ENCODE measurements around the gene FSTL5. TPM values are rescaled to one million over a fixed set of nuclear protein-coding genes. Genes with fewer than 3 reads are reported as not detected.
"Not testable (repeated sequence)": the region's sequence is repeated elsewhere in the genome, so short reads cannot be mapped to it uniquely, and the experiment has no call there.

Gene FSTL5
- total RNA-seq, 4 donors from 2014 or later = not detected

DNA sequence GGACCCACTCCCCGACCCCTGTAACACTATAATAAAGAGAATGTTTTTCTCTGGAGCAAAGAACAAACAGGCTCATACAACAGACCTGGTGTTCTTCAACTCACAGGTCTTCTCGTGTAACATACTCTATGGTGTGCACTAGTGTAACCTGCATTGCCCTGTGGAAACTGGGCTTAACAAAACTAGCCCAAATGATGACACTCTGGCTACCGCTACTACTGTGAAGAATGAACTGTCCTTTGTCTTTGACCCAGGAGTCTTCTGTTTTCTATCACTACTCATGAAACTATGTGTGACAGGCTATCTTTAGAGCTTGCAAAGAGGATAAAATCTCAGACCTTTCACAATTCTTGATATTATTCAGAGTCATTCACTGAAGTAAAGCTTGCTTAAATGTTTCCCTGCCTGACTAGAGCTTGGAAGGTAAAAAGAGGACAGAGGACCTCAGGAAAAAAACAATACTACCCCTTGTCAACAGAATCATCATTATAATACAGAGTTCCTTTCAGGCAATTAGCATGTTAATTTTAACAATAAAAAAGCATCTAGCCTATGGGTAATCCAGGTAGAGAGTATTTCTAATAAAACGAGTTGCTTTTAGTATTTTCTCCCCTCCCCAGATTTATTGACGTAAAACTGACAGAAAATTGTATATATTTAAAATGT is 59.2 kb downstream of the FSTL5 start:
- Histone ChIP-seq H3K27ac (no peak overlapping the region), H3K4me3 (no peak overlapping the region), H3K9me3 (peaks cover 0 to 13% (median 4%) of the 10 kb centered on the region in 3 donors), H3K27me3 (no peaks in the 10 kb centered on the region), H3K4me1 (no peaks in the 10 kb centered on the region), H3K36me3 (no peaks in the 10 kb centered on the region)
- DNase-seq = no peak
- TF ChIP-seq CTCF (IDR thresholded peaks at IDR 0.05) = no peak
- 43 to 52% methylated on average over 4 of the region's 5 CpGs for WGBS, 2 donors
- intact Hi-C loops (cut with DNase I) = no loop called here

- 86 to 87% methylated on average over 12 of the region's 12 CpGs for WGBS, 2 donors
- intact Hi-C loops (cut with DNase I); H3K4me3 ChIP-seq; DNase-seq; H3K4me1 ChIP-seq; H3K27me3 ChIP-seq; H3K36me3 ChIP-seq; H3K27ac ChIP-seq: not testable (repeated sequence)
- H3K9me3 ChIP-seq = peaks cover 0 to 13% (median 4%) of the 10 kb centered on the region in 3 donors
These were observed 59.9 kb downstream of the FSTL5 start for GRCh38 chr4:162103908-162104307.

DNA sequence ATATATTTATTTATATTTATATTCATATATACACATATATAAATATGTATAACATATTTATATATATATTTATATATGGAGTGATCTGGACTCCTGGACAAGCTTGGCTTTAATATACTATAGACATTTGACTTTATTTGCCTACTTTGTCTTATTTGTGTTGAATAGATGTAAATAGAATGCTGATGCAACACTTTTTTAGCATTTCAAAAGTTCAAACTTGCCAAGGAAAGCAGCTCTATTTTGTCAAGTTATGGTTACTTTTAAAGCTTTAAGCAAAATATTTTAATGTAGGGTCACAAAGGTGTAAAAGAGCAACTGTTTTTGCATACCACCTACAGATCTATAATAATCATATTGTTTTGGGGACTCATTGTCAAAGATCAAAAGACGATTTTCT is 61.1 kb downstream of the FSTL5 start:
- Histone ChIP-seq H3K27me3 (no peaks in the 10 kb centered on the region), H3K4me3 (no peak overlapping the region), H3K27ac (no peak overlapping the region), H3K36me3 (no peaks in the 10 kb centered on the region), H3K9me3 (peaks cover 0 to 13% (median 4%) of the 10 kb centered on the region in 3 donors), H3K4me1 (no peaks in the 10 kb centered on the region)
- 18 to 44% methylated on average over 1 of the region's 1 CpG for WGBS, 2 donors
- no peak for DNase-seq
- intact Hi-C loops (cut with DNase I) = no loop called here
- no peak for TF ChIP-seq POLR2A (IDR thresholded peaks at IDR 0.05)
- TF ChIP-seq CTCF (IDR thresholded peaks at IDR 0.05) = no peak

- Histone ChIP-seq H3K4me3 (no peak overlapping the region), H3K4me1 (no peaks in the 10 kb centered on the region), H3K36me3 (no peaks in the 10 kb centered on the region), H3K9me3 (peaks cover 0 to 9% (median 4%) of the 10 kb centered on the region in 3 donors), H3K27me3 (no peaks in the 10 kb centered on the region), H3K27ac (no peak overlapping the region)
- no peak for DNase-seq
- intact Hi-C loops (cut with DNase I) = no loop called here
- WGBS, 2 donors = 23 to 31% methylated on average over 1 of the region's 1 CpG
- TF ChIP-seq CTCF (IDR thresholded peaks at IDR 0.05) = no peak
- TF ChIP-seq POLR2A (IDR thresholded peaks at IDR 0.05) = no peak
These were observed 62.5 kb downstream of the FSTL5 start for GRCh38 chr4:162101337-162101736.

DNA sequence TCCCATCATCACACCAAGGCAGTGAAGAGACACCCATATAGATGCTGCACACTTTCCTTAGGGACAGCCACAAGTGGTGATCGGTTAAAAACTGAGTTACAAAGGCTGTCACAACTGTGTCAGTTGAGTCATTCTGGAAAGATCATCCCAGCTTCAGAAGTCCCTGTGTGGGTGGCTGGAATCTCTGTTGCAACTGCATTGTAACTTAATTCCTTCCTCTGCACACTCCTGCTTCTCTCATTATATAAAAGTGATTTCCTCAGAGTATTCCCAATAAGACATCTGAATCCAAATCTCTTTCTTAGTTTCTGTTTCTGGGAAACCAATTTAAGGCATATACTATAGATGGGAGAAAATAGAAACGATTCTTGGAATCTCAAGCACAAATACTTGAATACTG is 88.1 kb downstream of the FSTL5 start:
- no peaks in the 10 kb centered on the region for H3K27me3 ChIP-seq
- intact Hi-C loops (cut with DNase I) = no loop called here
- WGBS, 2 donors = 48 to 75% methylated on average over 2 of the region's 2 CpGs
- no peaks in the 10 kb centered on the region for H3K36me3 ChIP-seq
- H3K4me3 ChIP-seq = no peak overlapping the region
- no peaks in the 10 kb centered on the region for H3K4me1 ChIP-seq
- TF ChIP-seq CTCF (IDR thresholded peaks at IDR 0.05) (no peak), POLR2A (IDR thresholded peaks at IDR 0.05) (no peak)
- H3K9me3 ChIP-seq = no peaks in the 10 kb centered on the region
- DNase-seq = no peak
- no peak overlapping the region for H3K27ac ChIP-seq

DNA sequence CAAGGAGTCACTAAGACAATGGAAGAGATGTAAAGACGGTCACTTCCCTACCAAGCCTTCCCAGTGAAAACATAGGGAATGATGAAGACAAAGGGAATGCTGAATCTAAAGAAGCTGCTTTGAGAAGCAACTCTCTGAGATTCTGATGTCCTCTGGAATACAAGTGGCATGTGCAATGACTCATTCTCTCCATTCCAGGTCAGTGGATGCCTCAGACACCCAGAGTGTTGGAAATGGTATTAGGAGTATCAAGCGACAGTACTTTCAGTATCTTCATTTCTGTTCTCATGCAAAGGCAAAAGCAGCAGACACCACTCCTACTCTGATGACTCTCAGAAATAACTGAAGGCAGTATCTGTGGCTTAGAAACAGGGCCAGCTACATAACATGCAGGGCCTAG is 102.6 kb downstream of the FSTL5 start:
- Histone ChIP-seq H3K9me3 (no peaks in the 10 kb centered on the region), H3K27me3 (no peaks in the 10 kb centered on the region), H3K4me3 (no peak overlapping the region), H3K36me3 (no peaks in the 10 kb centered on the region), H3K4me1 (no peaks in the 10 kb centered on the region), H3K27ac (no peak overlapping the region)
- 65 to 76% methylated on average over 2 of the region's 2 CpGs for WGBS, 2 donors
- no peak for TF ChIP-seq POLR2A (IDR thresholded peaks at IDR 0.05)
- intact Hi-C loops (cut with DNase I) = no loop called here
- DNase-seq = no peak

Data from esophagus squamous epithelium (tissue), 5 donors.